GM11168 (cell line): ENCODE measurements around the gene CLASRP.
"Not testable (repeated sequence)": the region's sequence is repeated elsewhere in the genome, so short reads cannot be mapped to it uniquely, and the experiment has no call there.

Experiments
- in situ Hi-C: fragments of 300-500 bp; cut with MboI; formaldehyde crosslinking; loops from one replicate; pipeline ENCODE4 v1.12.0; 2022; ENCODE audit warnings: low sequenced_read_pairs; ENCODE audit not compliant: unreplicated experiment

The CLASRP gene

GRCh38 chr19:45098521-45099466 lies 59.9 kb downstream of the CLASRP start:
- in situ Hi-C loops, result no loop called here

DNA sequence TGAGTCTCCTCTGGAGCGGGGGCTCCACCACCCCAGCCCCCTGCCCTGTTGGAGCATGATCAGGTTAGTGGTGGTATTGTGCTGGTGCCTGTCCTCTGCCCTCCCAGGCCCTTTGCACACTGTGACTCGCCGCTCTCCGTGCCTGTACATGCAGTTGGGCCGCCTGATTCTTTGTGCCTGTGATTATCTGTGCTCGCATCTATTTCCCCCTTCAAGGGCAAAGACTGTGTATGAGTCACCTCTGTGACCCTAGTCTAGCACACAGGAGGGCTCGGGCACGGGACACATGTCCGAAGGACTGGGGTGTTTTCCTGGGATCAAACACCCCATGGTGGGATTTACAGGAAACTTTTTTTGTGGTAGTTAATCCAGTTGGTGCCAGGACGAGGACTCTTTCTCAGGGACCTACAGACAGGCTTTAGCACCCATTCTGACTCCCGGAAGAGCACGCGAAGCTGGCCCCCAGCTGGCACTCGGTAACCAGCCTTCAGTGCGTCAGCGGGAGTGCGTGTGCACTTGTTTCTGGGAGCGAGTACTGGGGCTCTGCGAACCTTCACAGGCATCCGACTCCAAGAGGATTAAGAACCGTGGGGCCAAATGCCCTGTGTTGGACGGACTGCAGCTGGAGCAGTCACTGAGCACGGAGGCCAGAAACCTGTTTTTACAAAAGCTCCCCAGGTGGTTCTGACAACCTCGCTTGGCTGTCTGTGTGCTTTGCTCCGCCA lies 60.8 kb downstream of the CLASRP start:
- in situ Hi-C loops, result no loop called here

DNA sequence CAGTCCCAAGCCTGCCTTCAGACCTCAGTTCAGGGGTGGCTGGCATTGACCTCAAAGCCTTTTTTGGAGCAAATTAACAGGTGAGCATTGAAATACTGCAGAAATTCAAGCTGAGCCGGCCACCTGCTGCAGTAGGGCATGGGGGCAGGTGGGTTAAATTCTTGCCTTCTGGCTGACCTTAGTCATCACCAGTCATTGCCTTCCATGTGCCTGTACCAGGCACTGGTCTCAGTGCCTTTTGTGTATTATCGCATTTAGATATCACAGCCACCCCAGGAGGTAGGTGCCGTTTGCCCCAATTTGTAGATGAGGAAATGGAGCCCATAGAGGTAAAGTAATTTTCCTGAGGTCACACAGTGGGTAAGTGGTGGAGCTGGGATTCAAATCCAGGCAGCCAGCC lies 61.4 kb downstream of the CLASRP start:
- in situ Hi-C loops, result no loop called here

DNA sequence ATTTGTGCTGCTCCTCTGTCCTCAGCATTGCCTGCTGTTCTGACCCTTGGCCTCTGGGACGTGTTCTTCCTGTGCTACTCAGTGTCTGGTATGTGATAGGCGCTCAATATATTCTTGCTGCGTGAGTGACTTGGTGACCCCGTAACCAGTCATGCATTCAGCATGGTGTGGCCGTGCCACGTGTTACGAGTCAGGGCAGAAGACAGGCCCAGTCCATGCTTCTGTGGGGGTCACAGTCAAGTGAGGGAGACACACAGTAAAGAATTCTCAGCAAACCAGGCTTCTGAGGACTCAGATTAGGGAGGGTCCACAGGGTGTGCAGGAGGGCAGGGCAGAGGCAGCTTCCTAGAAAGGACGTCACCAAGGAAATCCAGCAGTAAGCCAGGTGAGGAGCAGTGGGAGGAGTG lies 62.0 kb downstream of the CLASRP start:
- in situ Hi-C loops, result no loop called here

GRCh38 chr19:45101806-45102205 lies 63.0 kb downstream of the CLASRP start:
- in situ Hi-C loops, result no loop called here

DNA sequence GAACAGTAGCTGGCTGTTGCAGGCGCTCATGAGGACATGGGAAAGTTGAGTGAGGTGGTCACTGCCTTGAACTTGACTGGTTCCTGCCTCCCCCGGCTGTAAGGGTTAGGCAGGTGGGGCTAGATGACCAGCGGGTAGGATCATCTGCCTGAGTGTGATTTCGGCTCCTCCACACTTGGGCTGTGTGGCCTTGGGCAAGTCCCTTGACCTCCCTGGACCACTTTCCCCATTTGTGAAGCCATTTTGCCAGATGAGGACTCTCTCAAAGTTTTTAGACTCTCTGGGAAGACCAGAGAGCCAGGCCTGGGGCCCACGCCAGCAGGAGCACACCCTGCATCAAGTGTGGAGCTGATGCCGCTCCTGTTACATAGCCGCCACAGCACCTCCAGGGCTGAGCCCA lies 63.6 kb downstream of the CLASRP start:
- in situ Hi-C loops, result no loop called here

- in situ Hi-C loops, result no loop called here
These were observed 64.3 kb downstream of the CLASRP start for GRCh38 chr19:45103156-45103507.

DNA sequence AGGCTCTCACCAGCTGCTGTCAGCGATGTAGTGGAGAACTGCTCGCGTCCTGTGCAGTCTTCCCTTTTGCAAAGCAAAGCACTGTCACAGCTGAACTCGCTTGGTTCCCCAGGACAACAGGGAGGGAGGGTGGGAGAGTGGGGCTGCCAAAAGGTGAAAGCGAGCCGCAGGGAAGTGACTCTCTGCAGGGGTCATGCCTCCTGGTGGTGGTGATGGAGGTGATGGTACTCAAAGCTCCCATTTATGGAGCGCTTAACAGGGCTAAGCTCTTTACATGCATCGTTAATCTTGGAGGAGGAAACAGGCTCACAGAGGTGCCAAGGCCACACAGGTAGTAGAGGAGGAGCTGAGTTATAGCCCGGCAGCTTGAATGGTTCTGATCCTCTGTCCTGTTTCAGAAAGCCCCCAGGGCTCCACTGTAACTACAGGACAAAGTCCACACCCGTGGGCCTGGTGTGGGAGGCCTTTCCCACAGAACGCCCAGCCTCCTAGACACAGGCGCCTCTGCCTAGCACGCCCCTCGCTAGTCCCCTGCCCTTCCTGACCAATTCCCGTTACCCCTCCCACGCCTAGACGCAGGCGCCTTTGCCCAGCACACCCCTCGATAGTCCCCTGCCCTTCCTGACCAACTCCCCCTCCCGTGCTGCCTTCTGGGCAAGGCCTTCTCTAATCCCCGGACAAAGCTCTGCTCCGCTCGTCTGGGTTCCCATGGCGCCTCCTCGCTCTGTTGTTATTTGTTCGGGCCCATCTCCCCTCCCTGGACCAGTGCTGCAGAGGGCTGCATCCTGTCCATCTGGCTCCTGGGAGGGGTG lies 64.9 kb downstream of the CLASRP start:
- in situ Hi-C loops, result no loop called here

DNA sequence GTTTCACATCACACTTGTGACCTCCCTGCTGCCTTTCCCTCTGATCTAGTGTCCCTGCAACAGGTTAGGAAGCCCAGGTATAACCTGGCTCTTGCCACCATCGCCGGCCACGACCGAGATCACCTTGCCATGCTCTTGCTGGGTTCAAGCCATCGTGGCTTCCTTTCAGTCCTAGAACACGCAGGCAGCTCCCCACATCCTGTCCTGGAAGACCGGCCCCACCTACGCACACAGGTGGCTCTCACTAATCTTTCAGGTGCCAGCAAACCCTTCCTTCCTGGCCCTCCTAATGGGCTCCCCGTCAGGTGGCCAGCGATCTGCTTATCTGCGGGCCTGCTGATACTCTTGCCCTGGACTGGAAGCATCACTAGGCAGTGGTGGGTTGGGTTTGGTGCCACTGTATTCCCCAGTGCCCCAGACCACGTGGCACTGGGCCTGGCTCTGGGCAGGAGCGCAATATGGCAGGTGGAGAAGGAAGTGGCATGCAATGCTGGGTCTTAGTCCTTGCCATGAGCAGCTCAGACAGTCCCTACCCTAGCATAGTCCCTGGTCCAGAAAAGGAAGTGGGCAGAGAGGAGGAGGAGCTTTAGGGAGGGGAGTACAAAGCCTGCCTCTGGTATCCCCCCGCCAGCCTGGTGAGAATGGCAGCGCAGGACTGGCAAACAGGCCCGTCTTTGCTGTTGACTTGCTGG lies 66.0 kb downstream of the CLASRP start:
- in situ Hi-C loops, result no loop called here

GRCh38 chr19:45106363-45106762 lies 67.5 kb downstream of the CLASRP start:
- in situ Hi-C loops, result not testable (repeated sequence)

- in situ Hi-C loops, result no loop called here
These were observed 68.8 kb downstream of the CLASRP start for GRCh38 chr19:45107621-45108150.

DNA sequence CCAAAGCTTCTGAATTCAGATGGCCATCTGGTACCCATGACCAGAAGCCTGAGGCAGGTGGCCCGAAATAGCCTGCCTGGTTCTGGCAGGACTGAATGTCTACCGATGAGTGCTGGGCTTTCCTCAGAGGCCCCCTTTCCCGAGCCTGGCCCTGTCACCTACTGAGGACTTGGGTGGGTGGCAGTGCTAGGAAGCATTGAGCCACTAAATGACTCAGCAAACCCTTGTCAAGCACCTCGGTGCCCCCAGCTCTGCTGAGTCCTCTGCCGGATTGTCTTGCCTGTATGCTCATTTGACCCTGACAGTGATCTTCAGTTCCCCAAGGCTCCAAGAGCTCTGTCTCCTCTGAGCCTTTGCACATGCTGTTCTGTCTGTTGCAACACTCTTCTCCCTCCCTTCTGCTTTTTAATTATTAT lies 72.0 kb downstream of the CLASRP start:
- in situ Hi-C loops, result no loop called here

- in situ Hi-C loops, result no loop called here
These were observed 73.4 kb downstream of the CLASRP start for GRCh38 chr19:45112111-45112827.

DNA sequence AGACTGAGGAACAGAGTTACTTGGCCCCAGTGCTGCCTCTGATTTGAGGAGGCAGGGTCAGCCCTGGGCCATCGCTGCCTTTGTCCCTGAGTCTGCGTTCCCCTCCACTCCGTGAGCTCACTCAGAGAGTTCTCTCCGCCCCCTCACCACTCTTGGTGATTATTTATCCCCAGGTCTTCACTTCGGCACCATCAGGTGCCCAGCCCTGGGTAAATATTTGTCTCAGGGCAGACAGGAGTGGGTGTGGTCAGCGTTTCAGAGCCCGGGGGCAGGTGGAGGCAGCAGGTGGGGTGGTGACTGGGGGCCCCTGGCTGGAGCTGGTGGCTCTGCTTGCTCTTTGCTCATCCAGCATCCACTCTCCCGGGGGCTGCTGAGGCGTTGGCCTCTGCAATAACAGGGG lies 74.8 kb downstream of the CLASRP start:
- in situ Hi-C loops, result no loop called here

- in situ Hi-C loops, result no loop called here
These were observed 75.3 kb downstream of the CLASRP start for GRCh38 chr19:45114116-45114515.

DNA sequence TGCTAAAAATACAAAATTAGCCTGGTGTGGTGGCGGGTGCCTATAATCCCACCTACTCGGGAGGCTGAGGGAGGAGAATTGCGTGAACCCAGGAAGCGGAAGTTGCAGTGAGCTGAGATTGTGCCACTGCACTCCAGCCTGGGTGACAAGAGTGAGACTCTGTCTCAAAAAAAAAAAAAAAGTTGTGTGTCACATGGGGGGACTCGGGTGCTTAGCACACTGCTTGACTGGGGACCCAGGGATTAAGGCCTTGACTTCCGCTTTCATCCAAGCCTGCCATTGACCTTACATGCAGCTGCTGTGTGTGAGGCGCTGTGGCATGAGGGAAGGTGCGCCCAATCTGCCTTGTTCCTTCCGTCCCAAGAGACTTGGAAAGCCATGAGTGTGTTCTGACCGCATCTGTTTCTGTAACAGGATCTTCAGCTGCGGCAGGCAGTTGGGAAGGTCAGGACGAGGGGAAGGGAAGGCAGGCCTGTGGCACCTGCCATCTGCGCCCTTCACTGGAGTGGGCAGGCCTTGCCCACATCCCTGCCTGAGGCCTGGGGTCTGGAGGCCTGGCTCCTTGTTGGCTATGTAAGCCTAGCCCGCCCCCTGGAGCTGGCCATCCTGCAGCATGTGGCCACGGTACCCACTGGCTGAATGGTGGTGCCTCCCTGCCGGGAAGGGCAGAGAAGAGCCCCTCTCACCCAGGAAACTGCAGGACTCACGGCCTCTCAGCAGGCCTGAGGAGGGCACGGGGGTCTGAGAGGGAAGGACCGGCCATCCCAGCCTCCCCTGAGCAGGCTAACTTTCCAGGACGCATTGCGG lies 77.2 kb downstream of the CLASRP start:
- in situ Hi-C loops, result no loop called here

- in situ Hi-C loops, result no loop called here
These were observed 78.3 kb downstream of the CLASRP start for GRCh38 chr19:45117167-45117594.

- in situ Hi-C loops, result no loop called here
These were observed 78.8 kb downstream of the CLASRP start for GRCh38 chr19:45117671-45118070.
